Liver (tissue), 3 donors: Measurements from ENCODE around the gene C19orf81.

Experiments
- ATF3 ChIP-seq: IDR thresholded peaks from 2 replicates; pipeline ENCODE4 v1.6.1; 2016; ENCODE audit warnings: antibody characterized with exemption
- EGR1 ChIP-seq, 2 donors: IDR thresholded peaks; 2 replicates each; pipeline ENCODE4 v1.6.1; 2016 to 2018; ENCODE audit warnings: antibody characterized with exemption in 2 of 2, low read depth in 2 of 2
- FOXA1 ChIP-seq: IDR thresholded peaks from 2 replicates; pipeline ENCODE4 v1.6.1; 2016; ENCODE audit warnings: antibody characterized with exemption
- GABPA ChIP-seq, 2 donors: IDR thresholded peaks in 1 of 2; conservative IDR thresholded peaks in 1 of 2; 2 replicates each; pipeline ENCODE4 v1.6.1; 2016; ENCODE audit warnings: antibody characterized with exemption in 2 of 2, mild to moderate bottlenecking in 1 of 2, moderate library complexity in 1 of 2
- REST ChIP-seq: IDR thresholded peaks from 2 replicates; pipeline ENCODE4 v1.6.1; 2016; ENCODE audit warnings: antibody characterized with exemption, mild to moderate bottlenecking
- SP1 ChIP-seq: IDR thresholded peaks from 2 replicates; pipeline ENCODE4 v1.6.1; 2018; ENCODE audit warnings: antibody characterized with exemption, mild to moderate bottlenecking
- TAF1 ChIP-seq: conservative IDR thresholded peaks from 2 replicates; pipeline ENCODE4 v1.6.1; 2016; ENCODE audit warnings: antibody characterized with exemption, mild to moderate bottlenecking
- YY1 ChIP-seq: IDR thresholded peaks from 2 replicates; pipeline ENCODE4 v1.6.1; 2016; ENCODE audit warnings: antibody characterized with exemption, mild to moderate bottlenecking
- ZBTB33 ChIP-seq: IDR thresholded peaks from 2 replicates; pipeline ENCODE4 v1.6.1; 2016; ENCODE audit warnings: antibody characterized with exemption
- TF ChIP-seq, protein P1 (sequence below): fragments of 150-350 bp; IDR thresholded peaks from 2 replicates; pipeline ENCODE4 v1.5.1; 2017; ENCODE audit warnings: improper control_type of control experiment, low read depth, low read length; ENCODE audit not compliant: missing input control
- TF ChIP-seq, protein P2 (sequence below): IDR thresholded peaks from 2 replicates; pipeline ENCODE4 v1.6.1; 2016; ENCODE audit warnings: antibody characterized with exemption
- donor health status: healthy.
- donor health status: healthy.

GRCh38 chr19:50654882-50655281 is 5.6 kb downstream of the C19orf81 start:
- TF ChIP-seq YY1, result no peak
- TF ChIP-seq, protein P1, sequence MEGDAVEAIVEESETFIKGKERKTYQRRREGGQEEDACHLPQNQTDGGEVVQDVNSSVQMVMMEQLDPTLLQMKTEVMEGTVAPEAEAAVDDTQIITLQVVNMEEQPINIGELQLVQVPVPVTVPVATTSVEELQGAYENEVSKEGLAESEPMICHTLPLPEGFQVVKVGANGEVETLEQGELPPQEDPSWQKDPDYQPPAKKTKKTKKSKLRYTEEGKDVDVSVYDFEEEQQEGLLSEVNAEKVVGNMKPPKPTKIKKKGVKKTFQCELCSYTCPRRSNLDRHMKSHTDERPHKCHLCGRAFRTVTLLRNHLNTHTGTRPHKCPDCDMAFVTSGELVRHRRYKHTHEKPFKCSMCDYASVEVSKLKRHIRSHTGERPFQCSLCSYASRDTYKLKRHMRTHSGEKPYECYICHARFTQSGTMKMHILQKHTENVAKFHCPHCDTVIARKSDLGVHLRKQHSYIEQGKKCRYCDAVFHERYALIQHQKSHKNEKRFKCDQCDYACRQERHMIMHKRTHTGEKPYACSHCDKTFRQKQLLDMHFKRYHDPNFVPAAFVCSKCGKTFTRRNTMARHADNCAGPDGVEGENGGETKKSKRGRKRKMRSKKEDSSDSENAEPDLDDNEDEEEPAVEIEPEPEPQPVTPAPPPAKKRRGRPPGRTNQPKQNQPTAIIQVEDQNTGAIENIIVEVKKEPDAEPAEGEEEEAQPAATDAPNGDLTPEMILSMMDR, result no peak
- TF ChIP-seq ZBTB33, result no peak
- TF ChIP-seq FOXA1, result no peak
- TF ChIP-seq EGR1 (IDR thresholded peaks at IDR 0.05; ENCODE audit: low read depth in 2 of 2), result no peak
- no peak for TF ChIP-seq SP1
- TF ChIP-seq, protein P2, sequence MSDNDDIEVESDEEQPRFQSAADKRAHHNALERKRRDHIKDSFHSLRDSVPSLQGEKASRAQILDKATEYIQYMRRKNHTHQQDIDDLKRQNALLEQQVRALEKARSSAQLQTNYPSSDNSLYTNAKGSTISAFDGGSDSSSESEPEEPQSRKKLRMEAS, result no peak
- no peak for TF ChIP-seq REST
- TF ChIP-seq ATF3, result no peak
- TF ChIP-seq TAF1, result no peak
- TF ChIP-seq GABPA (IDR thresholded peaks at IDR 0.05 in 1 of 2, conservative IDR thresholded peaks at IDR 0.05 in 1 of 2), result no peak
